SK-N-SH (cell line): ENCODE results near the gene OTUD5.

Experiments used
- ELF1 ChIP-seq: IDR thresholded peaks from 2 replicates; pipeline ENCODE4 v1.4.0; 2012
- EP300 ChIP-seq, 2 experiments: IDR thresholded peaks; 2 replicates each; pipeline versions ENCODE4 v1.4.0 to v1.6.1; 2012; ENCODE audit warnings: borderline replicate concordance in 1 of 2, low read depth in 1 of 2, low read length in 1 of 2
- FOXJ3 ChIP-seq: sonication (generic); formaldehyde crosslinking; IDR thresholded peaks from 2 replicates; pipeline ENCODE4 v1.5.1; 2020; ENCODE audit warnings: mild to moderate bottlenecking, missing genetic modification reagents
- GABPA ChIP-seq: IDR thresholded peaks from 2 replicates; pipeline ENCODE4 v1.4.0; 2012; ENCODE audit warnings: low read depth, mild to moderate bottlenecking
- NRF1 ChIP-seq: IDR thresholded peaks from 2 replicates; pipeline ENCODE4 v1.6.1; 2012; ENCODE audit warnings: low read depth, mild to moderate bottlenecking, low read length
- PBX3 ChIP-seq: IDR thresholded peaks from 2 replicates; pipeline ENCODE4; 2012
- POLR2AphosphoS5 ChIP-seq: IDR thresholded peaks from 2 replicates; pipeline ENCODE4 v1.6.1; 2012; ENCODE audit warnings: low read depth, low read length
- REST ChIP-seq: IDR thresholded peaks from 2 replicates; pipeline ENCODE4 v1.6.1; 2012; ENCODE audit warnings: mild to moderate bottlenecking, low read depth, low read length, moderate library complexity
- TAF1 ChIP-seq: IDR thresholded peaks from 2 replicates; pipeline ENCODE4 v1.6.1; 2012; ENCODE audit warnings: low read depth, mild to moderate bottlenecking, low read length, moderate library complexity, borderline replicate concordance
- TCF12 ChIP-seq: IDR thresholded peaks from 2 replicates; pipeline ENCODE4 v1.4.0; 2012
- USF2 ChIP-seq: fragments of 150-350 bp; IDR thresholded peaks from 2 replicates; pipeline ENCODE4 v1.6.1; 2017; ENCODE audit warnings: antibody characterized with exemption, low read length, low read depth, borderline replicate concordance
- TF ChIP-seq, protein P1 (sequence below): IDR thresholded peaks from 2 replicates; pipeline ENCODE4 v1.4.0; 2012; ENCODE audit warnings: low read depth, borderline replicate concordance
- TF ChIP-seq, protein P2 (sequence below): fragments of 200-600 bp; sonication (generic); IDR thresholded peaks from 2 replicates; pipeline ENCODE4 v1.6.1; 2017; ENCODE audit warnings: antibody characterized with exemption, mild to moderate bottlenecking, moderate library complexity

GRCh38 chrX:48933757-48934156 is 23.6 kb downstream of the OTUD5 start:
- no peak for TF ChIP-seq GABPA
- TF ChIP-seq, protein P1, sequence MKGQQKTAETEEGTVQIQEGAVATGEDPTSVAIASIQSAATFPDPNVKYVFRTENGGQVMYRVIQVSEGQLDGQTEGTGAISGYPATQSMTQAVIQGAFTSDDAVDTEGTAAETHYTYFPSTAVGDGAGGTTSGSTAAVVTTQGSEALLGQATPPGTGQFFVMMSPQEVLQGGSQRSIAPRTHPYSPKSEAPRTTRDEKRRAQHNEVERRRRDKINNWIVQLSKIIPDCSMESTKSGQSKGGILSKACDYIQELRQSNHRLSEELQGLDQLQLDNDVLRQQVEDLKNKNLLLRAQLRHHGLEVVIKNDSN: no peak
- no peak for TF ChIP-seq REST
- no peak for TF ChIP-seq EP300 (IDR thresholded peaks at IDR 0.05; ENCODE audit: borderline replicate concordance in 1 of 2, low read depth in 1 of 2, low read length in 1 of 2)
- TF ChIP-seq, protein P2, sequence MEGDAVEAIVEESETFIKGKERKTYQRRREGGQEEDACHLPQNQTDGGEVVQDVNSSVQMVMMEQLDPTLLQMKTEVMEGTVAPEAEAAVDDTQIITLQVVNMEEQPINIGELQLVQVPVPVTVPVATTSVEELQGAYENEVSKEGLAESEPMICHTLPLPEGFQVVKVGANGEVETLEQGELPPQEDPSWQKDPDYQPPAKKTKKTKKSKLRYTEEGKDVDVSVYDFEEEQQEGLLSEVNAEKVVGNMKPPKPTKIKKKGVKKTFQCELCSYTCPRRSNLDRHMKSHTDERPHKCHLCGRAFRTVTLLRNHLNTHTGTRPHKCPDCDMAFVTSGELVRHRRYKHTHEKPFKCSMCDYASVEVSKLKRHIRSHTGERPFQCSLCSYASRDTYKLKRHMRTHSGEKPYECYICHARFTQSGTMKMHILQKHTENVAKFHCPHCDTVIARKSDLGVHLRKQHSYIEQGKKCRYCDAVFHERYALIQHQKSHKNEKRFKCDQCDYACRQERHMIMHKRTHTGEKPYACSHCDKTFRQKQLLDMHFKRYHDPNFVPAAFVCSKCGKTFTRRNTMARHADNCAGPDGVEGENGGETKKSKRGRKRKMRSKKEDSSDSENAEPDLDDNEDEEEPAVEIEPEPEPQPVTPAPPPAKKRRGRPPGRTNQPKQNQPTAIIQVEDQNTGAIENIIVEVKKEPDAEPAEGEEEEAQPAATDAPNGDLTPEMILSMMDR: no peak
- TF ChIP-seq PBX3: no peak
- no peak for TF ChIP-seq POLR2AphosphoS5
- TF ChIP-seq NRF1: no peak
- no peak for TF ChIP-seq TAF1
- TF ChIP-seq USF2: no peak
- no peak for TF ChIP-seq TCF12
- TF ChIP-seq FOXJ3 (CRISPR knock-in tag): no peak
- no peak for TF ChIP-seq ELF1
